Occipital lobe (tissue), 2 donors: Measurements from ENCODE around the gene RBMY1E. TPM values are rescaled to one million over a fixed set of nuclear protein-coding genes. Genes with fewer than 3 reads are reported as not detected.
"Not testable (repeated sequence)": the region's sequence is repeated elsewhere in the genome, so short reads cannot be mapped to it uniquely, and the experiment has no call there.

ENCODE experiments used
- DNase-seq: peaks from one replicate; lab custom pipeline; 2025; lab: John Stamatoyannopoulos, UW
- total RNA-seq: library from RNA; depleted of rRNA; stranded (reverse); fragments of >200 nt; gene quantifications from one replicate; pipeline ENCODE4 v1.2.3, GENCODE V29; 2014

The RBMY1E gene
- total RNA-seq = not detected

DNA sequence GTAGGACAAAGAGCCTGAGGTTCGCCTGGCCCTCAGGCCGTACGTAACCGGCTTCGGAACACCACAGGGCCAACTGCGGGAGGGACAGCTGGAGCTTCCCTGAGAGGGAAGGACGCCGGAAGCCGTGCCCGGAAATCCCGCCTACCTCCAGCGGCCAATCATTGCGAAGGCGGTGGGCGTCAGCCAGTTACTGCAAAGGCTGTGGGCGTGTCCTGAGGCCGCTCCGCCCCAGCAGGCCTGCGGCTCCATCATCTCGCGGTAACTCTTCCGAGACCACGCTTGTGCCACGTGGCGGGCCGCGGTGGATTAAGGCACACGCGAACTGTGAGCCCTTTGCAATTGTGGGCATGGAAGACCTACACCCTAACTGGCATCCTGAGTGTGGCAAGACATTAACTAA, at the start of gene RBMY1E:
Gene RBMY1E (minus strand): TSS at position 101 of the 400 bp plus-strand sequence. CDS start 1,978 bp downstream, outside the sequence.
- DNase-seq = not testable (repeated sequence)

DNA sequence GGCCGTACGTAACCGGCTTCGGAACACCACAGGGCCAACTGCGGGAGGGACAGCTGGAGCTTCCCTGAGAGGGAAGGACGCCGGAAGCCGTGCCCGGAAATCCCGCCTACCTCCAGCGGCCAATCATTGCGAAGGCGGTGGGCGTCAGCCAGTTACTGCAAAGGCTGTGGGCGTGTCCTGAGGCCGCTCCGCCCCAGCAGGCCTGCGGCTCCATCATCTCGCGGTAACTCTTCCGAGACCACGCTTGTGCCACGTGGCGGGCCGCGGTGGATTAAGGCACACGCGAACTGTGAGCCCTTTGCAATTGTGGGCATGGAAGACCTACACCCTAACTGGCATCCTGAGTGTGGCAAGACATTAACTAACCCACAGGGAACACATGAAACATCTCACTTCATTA, 23.4 kb downstream of the RBMY1E start, which contains the start of gene RBMY1D:
Gene RBMY1D (minus strand): TSS at position 101 of the 400 bp plus-strand sequence. CDS start 2,013 bp downstream, outside the sequence.
- not testable (repeated sequence) for DNase-seq

DNA sequence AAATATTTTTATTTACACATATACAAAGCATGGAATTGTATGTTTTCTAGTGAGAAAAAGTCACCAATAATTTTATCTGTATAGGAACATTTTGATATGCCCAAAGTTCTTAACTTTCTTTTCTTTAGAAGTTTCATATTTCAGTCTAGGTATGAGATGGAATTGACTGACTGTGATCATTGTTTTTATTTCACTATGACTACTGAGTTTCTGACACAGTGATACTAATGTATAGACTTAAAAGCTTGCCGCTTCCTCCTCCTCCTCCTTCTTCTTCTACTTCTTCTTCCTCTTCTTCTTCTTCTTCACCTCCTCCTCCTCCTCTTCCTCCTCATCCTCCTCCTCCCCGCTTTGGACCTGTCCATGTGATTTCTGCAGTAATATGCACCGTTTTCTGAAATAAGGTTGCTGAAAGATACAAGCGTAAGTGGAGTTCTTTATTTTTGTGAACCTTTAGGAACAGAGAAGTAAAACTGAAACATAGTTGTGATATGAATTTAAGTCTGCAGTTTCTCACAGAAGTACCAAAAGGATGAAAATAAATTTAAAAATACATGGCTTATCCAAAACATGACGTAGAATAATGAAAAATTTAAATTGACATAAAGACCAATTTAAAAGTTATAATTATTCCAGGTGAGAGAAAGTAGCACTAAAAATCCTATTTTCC, 48.3 kb downstream of the RBMY1E start:
- not testable (repeated sequence) for DNase-seq

Other genes with a start within 250 kb of the RBMY1E start
- gene RBMY1D, start 23.5 kb downstream of the RBMY1E start, total RNA-seq = not detected